ENCODE data around the gene XRN2. TPM values are rescaled to one million over a fixed set of nuclear protein-coding genes. Genes with fewer than 3 reads are reported as not detected.
A peak's percentile ranks its signal among the peaks of the same experiment; 100 is the strongest.
"Not testable (repeated sequence)": the region's sequence is repeated elsewhere in the genome, so short reads cannot be mapped to it uniquely, and the experiment has no call there.

XRN2 gene
- total RNA-seq, 1 donor from 2014 or later: 55.8 TPM

GRCh38 chr20:21344961-21345360 is 41.8 kb downstream of the XRN2 start:
- DNase-seq (ENCODE audit: low read depth in 2 of 2): no peak

- DNase-seq (ENCODE audit: low read depth in 2 of 2): peak in 1 of 2 donors; percentile 11
These were observed 49.6 kb downstream of the XRN2 start for GRCh38 chr20:21352703-21353102.

GRCh38 chr20:21353236-21353635 is 50.1 kb downstream of the XRN2 start:
- peak in 1 of 2 donors; percentile 52 for DNase-seq (ENCODE audit: low read depth in 2 of 2)

GRCh38 chr20:21355981-21356380 is 52.9 kb downstream of the XRN2 start:
- no peak for DNase-seq (ENCODE audit: low read depth in 2 of 2)

GRCh38 chr20:21356386-21356785 is 53.3 kb downstream of the XRN2 start:
- no peak for DNase-seq (ENCODE audit: low read depth in 2 of 2)

- peak in 1 of 2 donors; percentile 74 for DNase-seq (ENCODE audit: low read depth in 2 of 2)
These were observed 54.7 kb downstream of the XRN2 start for GRCh38 chr20:21357844-21358243.

- DNase-seq (ENCODE audit: low read depth in 2 of 2): no peak
These were observed 55.6 kb downstream of the XRN2 start for GRCh38 chr20:21358737-21359136.

GRCh38 chr20:21360705-21361104 is 57.6 kb downstream of the XRN2 start:
- DNase-seq (ENCODE audit: low read depth in 2 of 2): peak in 1 of 2 donors; percentile 47

GRCh38 chr20:21361266-21361665 is 58.1 kb downstream of the XRN2 start:
- peak in 1 of 2 donors; percentile 85 for DNase-seq (ENCODE audit: low read depth in 2 of 2)

GRCh38 chr20:21364413-21364812 is 61.3 kb downstream of the XRN2 start:
- no peak for DNase-seq (ENCODE audit: low read depth in 2 of 2)

- DNase-seq (ENCODE audit: low read depth in 2 of 2): no peak
These were observed 62.6 kb downstream of the XRN2 start for GRCh38 chr20:21365771-21366170.

GRCh38 chr20:21366273-21366672 is 63.1 kb downstream of the XRN2 start:
- not testable (repeated sequence) for DNase-seq (ENCODE audit: low read depth in 2 of 2)

GRCh38 chr20:21368791-21369190 is 65.7 kb downstream of the XRN2 start:
- DNase-seq (ENCODE audit: low read depth in 2 of 2): no peak

GRCh38 chr20:21371193-21371592 is 68.1 kb downstream of the XRN2 start:
- DNase-seq (ENCODE audit: low read depth in 2 of 2): no peak

GRCh38 chr20:21372016-21372415 is 68.9 kb downstream of the XRN2 start:
- DNase-seq (ENCODE audit: low read depth in 2 of 2): no peak

- peak in 1 of 2 donors; percentile 18 for DNase-seq (ENCODE audit: low read depth in 2 of 2)
These were observed 70.3 kb downstream of the XRN2 start for GRCh38 chr20:21373436-21373835.

GRCh38 chr20:21376626-21377025 is 73.5 kb downstream of the XRN2 start:
- no peak for DNase-seq (ENCODE audit: low read depth in 2 of 2)

- no peak for DNase-seq (ENCODE audit: low read depth in 2 of 2)
These were observed 74.6 kb downstream of the XRN2 start for GRCh38 chr20:21377701-21378100.

- DNase-seq (ENCODE audit: low read depth in 2 of 2): no peak
These were observed 75.1 kb downstream of the XRN2 start for GRCh38 chr20:21378259-21378658.

- DNase-seq (ENCODE audit: low read depth in 2 of 2): no peak
These were observed 77.6 kb downstream of the XRN2 start for GRCh38 chr20:21380711-21381110.

- DNase-seq (ENCODE audit: low read depth in 2 of 2): no peak
These were observed 78.5 kb downstream of the XRN2 start for GRCh38 chr20:21381619-21382018.

- DNase-seq (ENCODE audit: low read depth in 2 of 2): no peak
These were observed 81.3 kb downstream of the XRN2 start for GRCh38 chr20:21384308-21384892.

GRCh38 chr20:21386111-21386510 is 83.0 kb downstream of the XRN2 start:
- no peak for DNase-seq (ENCODE audit: low read depth in 2 of 2)

- no peak for DNase-seq (ENCODE audit: low read depth in 2 of 2)
These were observed 84.4 kb downstream of the XRN2 start for GRCh38 chr20:21387528-21387927.
